ENCODE measurements around the gene FHIP1B. TPM values are rescaled to one million over a fixed set of nuclear protein-coding genes. Genes with fewer than 3 reads are reported as not detected.

The FHIP1B gene
- total RNA-seq, 1 experiment from 2014 or later, result 42.8 TPM

DNA sequence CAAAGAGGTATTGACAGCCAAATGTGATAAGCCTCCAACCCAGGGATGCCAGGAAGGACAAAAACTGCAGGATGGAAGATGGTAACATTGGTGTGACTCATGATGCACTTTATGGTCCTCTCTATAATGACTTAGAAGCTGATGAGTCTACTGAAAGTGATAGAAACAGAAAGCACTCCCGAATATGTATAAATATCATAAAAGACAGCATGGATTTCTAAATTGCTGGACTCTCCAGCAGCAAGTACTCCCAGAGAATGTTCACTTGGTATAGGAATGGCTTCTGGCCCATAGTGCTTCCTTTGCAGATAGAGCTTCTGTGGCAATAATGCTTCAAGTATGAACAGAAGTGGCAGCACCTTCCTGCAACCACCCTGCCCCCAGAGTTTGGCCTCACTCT lies 64.2 kb downstream of the FHIP1B start, which contains the start of gene OR52B2:
TSS of gene OR52B2 (minus strand) at position 101 of the 400 bp plus-strand sequence. CDS start at position 101, 0 bp downstream.
- DNase-seq (ENCODE audit: low read depth, low spot score) (no peak), ATAC-seq (no peak)
- intact Hi-C loops (cut with micrococcal nuclease; ENCODE audit: unreplicated experiment) (no loop called here), in situ Hi-C loops (cut with HindIII; ENCODE audit: low pct_unique_long_range_greater_than_20kb, low sequenced_read_pairs) (no loop called here)
- ChIA-PET CTCF (no interaction called here), POLR2A (no interaction called here)
- Histone ChIP-seq H3K36me3 (ENCODE audit: control insufficient read depth, insufficient read depth, low read length) (no peaks in the 10 kb centered on the region), H3K27me3 (ENCODE audit: control insufficient read depth, insufficient read depth, low read length) (peaks cover 13% of the 10 kb centered on the region), H3K4me3 (ENCODE audit: low read depth in 2 of 2, low read length in 2 of 2) (no peak within 1 kb of the TSS), H3K4me1 (ENCODE audit: control insufficient read depth, insufficient read depth, low read length) (no peaks in the 10 kb centered on the region), H3K9me3 (ENCODE audit: control insufficient read depth, insufficient read depth, low read depth, low read length) (no peaks in the 10 kb centered on the region), H3K27ac (ENCODE audit: low read length) (no peak within 1 kb of the TSS)
- no TSS peak for BruUV-seq (replicated peaks)
- no peak for TF ChIP-seq SIN3A (IDR thresholded peaks at IDR 0.05; ENCODE audit: borderline replicate concordance, insufficient read depth, low read depth, low read length)
- TF ChIP-seq TCF7L2 (IDR thresholded peaks at IDR 0.05; ENCODE audit: low read depth, low read length), result no peak
- TF ChIP-seq, protein P1, sequence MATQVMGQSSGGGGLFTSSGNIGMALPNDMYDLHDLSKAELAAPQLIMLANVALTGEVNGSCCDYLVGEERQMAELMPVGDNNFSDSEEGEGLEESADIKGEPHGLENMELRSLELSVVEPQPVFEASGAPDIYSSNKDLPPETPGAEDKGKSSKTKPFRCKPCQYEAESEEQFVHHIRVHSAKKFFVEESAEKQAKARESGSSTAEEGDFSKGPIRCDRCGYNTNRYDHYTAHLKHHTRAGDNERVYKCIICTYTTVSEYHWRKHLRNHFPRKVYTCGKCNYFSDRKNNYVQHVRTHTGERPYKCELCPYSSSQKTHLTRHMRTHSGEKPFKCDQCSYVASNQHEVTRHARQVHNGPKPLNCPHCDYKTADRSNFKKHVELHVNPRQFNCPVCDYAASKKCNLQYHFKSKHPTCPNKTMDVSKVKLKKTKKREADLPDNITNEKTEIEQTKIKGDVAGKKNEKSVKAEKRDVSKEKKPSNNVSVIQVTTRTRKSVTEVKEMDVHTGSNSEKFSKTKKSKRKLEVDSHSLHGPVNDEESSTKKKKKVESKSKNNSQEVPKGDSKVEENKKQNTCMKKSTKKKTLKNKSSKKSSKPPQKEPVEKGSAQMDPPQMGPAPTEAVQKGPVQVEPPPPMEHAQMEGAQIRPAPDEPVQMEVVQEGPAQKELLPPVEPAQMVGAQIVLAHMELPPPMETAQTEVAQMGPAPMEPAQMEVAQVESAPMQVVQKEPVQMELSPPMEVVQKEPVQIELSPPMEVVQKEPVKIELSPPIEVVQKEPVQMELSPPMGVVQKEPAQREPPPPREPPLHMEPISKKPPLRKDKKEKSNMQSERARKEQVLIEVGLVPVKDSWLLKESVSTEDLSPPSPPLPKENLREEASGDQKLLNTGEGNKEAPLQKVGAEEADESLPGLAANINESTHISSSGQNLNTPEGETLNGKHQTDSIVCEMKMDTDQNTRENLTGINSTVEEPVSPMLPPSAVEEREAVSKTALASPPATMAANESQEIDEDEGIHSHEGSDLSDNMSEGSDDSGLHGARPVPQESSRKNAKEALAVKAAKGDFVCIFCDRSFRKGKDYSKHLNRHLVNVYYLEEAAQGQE (IDR thresholded peaks at IDR 0.05; ENCODE audit: insufficient read depth in 1 of 2, low read depth in 2 of 2, low read length in 1 of 2), result no peak
- TF ChIP-seq, protein P2, sequence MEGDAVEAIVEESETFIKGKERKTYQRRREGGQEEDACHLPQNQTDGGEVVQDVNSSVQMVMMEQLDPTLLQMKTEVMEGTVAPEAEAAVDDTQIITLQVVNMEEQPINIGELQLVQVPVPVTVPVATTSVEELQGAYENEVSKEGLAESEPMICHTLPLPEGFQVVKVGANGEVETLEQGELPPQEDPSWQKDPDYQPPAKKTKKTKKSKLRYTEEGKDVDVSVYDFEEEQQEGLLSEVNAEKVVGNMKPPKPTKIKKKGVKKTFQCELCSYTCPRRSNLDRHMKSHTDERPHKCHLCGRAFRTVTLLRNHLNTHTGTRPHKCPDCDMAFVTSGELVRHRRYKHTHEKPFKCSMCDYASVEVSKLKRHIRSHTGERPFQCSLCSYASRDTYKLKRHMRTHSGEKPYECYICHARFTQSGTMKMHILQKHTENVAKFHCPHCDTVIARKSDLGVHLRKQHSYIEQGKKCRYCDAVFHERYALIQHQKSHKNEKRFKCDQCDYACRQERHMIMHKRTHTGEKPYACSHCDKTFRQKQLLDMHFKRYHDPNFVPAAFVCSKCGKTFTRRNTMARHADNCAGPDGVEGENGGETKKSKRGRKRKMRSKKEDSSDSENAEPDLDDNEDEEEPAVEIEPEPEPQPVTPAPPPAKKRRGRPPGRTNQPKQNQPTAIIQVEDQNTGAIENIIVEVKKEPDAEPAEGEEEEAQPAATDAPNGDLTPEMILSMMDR (IDR thresholded peaks at IDR 0.05), result no peak
- no peak for TF ChIP-seq POLR2AphosphoS5 (IDR thresholded peaks at IDR 0.05; ENCODE audit: low read depth, low read length)

Other genes with a start within 250 kb of the FHIP1B start
- not detected for gene OR52L1, start 247.7 kb downstream of the FHIP1B start, total RNA-seq (2021; ENCODE audit: unreplicated experiment)
- gene OR56A4, start 227.7 kb downstream of the FHIP1B start, total RNA-seq (2021; ENCODE audit: unreplicated experiment), result not detected
- not detected for gene OR56A1, start 203.9 kb downstream of the FHIP1B start, total RNA-seq (2021; ENCODE audit: unreplicated experiment)
- not detected for gene OR56B4, start 127.0 kb downstream of the FHIP1B start, total RNA-seq (2021; ENCODE audit: unreplicated experiment)
- gene OR52B2, start 64.3 kb downstream of the FHIP1B start, total RNA-seq (2021; ENCODE audit: unreplicated experiment), result not detected
- gene OR52W1, start 35.4 kb downstream of the FHIP1B start, total RNA-seq (2021; ENCODE audit: unreplicated experiment), result not detected
- not detected for gene C11orf42, start 29.1 kb downstream of the FHIP1B start, total RNA-seq (2021; ENCODE audit: unreplicated experiment)
- gene CNGA4, start 4.5 kb upstream of the FHIP1B start, total RNA-seq (2021; ENCODE audit: unreplicated experiment), result 0.62 TPM
- gene CCKBR, start 25.2 kb upstream of the FHIP1B start, total RNA-seq (2021; ENCODE audit: unreplicated experiment), result not detected
- gene CAVIN3, start 85.9 kb upstream of the FHIP1B start, total RNA-seq (2021; ENCODE audit: unreplicated experiment), result 31.1 TPM
- 20.0 TPM for gene SMPD1, start 155.8 kb upstream of the FHIP1B start, total RNA-seq (2021; ENCODE audit: unreplicated experiment)
- gene APBB1, start 184.5 kb upstream of the FHIP1B start, total RNA-seq (2021; ENCODE audit: unreplicated experiment), result 9.6 TPM
- gene HPX, start 206.4 kb upstream of the FHIP1B start, total RNA-seq (2021; ENCODE audit: unreplicated experiment), result 1.0 TPM
- gene TRIM3, start 239.3 kb upstream of the FHIP1B start, total RNA-seq (2021; ENCODE audit: unreplicated experiment), result 35.4 TPM
- gene ARFIP2, start 246.7 kb upstream of the FHIP1B start, total RNA-seq (2021; ENCODE audit: unreplicated experiment), result 116 TPM
- gene TIMM10B, start 246.9 kb upstream of the FHIP1B start, total RNA-seq (2021; ENCODE audit: unreplicated experiment), result 63.8 TPM

Measured in Panc1 (cell line).